ENCODE results near the gene CAB39.

The CAB39 gene

DNA sequence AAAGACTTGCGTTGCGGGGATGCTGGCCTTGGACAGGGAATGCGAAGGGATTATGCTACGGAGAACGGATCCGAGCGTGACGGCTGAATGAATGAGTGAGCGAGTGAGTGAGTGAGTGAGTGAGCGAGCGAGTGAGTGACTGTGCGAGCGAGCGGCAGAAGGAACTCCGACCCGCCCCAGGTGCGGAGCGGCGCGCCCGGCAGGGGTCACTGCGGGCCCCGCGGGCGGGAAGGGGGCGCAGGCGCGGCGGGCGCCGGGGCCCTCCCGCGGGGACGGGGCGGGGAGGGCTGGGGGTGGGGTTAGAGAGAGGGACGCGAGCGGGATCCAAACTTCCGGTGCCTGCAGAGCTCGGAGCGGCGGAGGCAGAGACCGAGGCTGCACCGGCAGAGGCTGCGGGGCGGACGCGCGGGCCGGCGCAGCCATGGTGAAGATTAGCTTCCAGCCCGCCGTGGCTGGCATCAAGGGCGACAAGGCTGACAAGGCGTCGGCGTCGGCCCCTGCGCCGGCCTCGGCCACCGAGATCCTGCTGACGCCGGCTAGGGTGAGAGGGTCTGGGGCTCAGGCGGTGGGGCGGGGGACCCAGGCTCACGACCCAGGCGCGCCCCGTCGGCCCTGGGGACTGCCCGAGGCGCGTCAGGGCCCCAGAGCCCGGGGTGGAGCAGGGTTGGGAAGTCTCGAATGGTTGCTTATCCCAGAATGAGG is 152.1 kb downstream of the CAB39 start, which contains the start of gene ITM2C:
Gene ITM2C, plus strand, starts transcription at position 338 of the 702 bp plus-strand sequence. Its CDS starts 84 bp downstream, at position 422.
- DNase-seq, result peak; percentile 81

DNA sequence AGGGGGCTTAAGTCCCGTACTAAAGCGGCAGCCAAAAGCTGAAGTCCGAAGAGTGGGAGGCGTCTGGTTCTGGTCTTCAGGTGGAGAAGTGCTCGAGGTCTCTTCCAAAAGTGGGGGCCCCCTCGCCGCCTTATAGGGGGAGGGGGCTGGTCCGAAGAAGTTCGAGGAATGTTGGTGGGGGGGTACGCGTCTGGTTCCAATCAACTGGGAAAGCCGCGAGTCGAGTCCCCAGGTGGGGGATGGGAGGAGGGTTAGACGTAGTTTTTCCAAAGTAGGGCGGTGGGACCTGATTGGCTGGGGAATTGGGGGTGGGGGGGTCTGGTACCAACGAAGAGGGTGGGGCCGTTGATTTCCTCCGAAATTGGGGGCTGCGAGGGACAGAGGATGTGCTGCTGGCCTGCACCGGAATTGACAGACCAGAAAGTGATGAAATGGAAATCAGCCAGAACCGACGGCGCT is 152.7 kb downstream of the CAB39 start:
- no peak for DNase-seq

DNA sequence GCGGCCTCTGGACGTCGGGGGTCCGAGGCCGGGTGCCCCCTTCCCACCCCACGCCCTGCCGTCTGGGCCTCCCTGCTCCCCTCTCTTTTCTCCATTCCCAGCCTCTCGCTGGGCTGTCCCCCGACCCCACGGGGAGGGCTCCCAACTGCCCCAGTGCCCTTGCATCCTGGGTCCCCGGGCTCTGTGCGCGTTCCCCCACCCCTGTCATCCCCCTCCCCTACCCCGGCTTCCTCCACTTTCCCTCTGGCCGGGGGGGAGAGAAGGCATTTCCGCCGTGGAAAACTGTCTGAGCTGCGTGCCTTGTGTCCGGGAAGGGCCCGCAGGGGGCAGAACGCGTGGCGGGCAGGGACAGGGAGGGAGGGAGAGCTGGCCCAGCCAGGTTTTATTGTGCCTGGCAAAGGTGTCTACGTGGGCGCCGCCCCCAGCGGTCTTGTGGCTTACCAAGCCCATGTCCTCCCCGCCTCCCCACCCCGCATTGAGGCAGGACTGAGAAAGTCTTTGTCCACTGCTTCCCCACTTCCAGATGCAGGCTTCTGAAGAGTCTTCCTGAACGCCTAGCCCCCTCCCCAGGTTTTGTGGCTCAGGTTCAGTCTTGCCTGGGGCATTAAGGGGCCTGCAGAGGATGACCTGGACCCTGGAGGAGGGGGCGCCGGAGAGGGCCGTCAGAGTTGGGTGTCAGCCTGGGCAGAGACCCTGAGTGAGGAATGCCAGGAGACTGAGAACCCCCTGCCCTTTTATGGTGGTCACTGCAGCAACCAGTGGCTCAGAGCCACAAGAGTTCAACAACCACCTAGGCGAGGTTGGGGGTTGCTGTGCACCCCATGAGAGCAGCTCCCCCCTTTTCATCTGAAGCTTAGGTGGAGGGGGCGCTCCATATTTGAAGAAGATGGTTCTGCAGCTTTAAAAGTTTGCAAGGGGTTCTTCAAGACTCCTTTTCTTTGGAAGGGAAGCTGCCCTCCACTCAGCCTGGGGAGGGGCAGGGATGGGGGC is 153.4 kb downstream of the CAB39 start:
- no peak for DNase-seq

DNA sequence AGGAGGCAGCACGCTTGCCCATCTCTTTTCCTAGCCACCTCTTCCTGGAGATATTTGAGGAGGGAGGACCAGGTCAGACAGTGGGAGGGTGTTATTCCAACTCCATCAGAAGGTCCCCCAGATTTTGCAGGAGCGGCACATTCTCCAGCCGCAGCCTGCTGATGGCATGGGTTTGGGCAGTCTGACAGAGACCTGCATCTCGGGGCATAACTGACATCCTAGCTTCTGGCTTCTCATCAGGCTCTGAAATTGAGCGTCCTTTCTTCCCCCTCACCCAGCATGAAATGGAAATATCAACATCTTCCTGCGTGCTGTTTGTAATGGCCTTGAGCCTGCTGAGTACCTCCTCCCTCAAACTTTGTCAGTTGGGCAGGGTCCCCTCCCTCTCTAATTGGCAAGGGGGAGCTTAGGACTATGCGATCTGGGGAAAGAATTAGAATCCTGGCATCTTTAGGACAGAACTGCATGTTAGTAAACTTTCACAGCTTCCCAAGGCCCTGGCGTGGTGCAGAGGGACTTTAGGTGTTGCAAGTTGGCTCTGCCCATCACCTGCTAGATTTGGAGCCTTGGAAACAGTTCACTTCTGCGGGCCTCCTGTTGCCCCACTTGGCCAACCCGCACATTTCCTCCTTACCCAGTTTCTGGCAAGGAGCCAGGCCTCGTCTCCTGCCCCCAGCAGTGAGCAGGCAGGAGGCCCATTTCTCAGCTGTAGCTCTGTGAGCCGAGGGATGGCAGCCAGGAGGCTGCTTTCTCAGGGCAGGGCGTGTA is 154.3 kb downstream of the CAB39 start:
- peak; percentile 66 for DNase-seq

DNA sequence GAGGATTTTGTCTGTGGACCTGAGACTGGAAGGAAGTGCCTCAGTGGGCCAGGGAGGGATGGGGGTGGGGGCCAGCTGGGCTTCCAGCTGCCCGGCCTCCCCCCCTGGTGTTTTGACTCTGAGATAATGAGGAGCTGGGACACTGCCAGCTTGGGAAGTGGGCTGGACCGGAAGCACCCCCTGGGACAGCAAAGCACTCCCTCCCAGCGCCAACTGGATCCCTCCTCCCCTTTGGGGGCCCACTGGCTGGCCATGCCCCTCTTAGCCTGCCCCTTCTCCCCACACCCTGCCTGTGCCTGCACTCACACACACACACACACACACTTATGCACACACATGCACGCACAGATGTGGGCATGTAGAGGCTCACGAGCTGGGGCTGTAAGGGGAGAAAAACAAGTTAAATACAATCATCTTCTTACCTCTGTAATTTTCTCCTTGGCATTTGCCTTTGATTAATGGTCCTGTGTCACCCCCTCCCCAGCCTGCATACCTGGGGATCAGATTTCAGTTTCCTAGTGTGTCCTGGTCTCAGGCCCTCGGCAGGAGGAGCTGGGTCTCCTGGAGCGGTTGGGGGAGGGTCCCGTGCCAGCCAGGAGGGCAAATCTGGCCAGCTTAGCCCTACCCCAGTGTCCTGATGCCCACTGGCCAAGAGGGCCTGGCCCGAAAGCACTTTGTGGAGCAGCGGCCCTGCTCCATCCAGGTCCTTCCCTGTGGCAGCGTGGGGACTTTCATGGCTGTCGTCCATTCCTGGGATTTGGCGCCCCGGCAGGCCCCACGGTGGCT is 155.7 kb downstream of the CAB39 start:
- no peak for DNase-seq

DNA sequence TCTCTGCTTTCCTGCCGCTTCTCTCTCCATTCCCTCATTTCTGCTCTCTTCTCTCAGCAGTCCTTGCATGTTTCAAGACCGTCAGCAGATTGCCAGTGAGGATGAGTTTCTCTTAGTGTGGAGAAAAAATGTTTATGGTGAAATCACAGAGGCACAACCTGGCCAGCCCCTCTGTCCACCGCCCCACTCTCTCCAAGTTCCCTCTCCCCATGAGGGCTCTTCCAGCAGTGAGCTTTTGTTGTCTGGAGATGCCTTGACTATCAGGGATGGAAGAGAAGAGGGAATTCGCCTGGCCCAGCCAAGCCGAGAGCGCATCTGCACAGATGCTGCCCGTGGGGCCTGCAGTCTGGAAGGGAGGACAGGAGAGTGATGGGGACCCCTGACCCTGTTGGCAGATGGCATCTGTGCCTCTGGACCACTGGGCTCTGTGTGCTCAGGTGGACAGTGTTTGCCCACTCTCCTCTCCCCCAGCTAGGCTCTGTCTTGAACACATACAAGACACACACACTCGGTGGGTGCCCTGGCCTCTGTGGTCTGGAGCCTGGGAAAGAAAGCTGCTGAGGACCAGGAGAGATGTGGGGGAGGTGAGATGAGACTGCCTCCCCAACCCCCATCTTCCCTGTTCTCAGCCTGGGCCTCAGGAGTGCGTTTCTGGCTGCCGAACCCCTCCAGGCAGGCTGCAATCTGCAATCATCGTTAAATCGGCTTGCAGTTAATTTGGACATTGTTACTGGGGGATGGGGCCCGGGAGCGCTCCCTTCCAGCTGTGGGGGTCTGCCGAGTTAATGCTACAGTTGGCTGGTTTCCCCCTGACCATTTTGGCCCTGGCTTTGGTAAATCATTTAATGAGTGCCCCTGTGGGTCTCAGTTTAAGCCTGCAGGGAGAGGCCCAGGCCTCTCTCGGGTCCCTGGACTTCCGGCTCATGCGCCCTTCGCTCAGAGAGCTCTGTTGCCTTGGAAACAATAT is 156.6 kb downstream of the CAB39 start:
- no peak for DNase-seq

DNA sequence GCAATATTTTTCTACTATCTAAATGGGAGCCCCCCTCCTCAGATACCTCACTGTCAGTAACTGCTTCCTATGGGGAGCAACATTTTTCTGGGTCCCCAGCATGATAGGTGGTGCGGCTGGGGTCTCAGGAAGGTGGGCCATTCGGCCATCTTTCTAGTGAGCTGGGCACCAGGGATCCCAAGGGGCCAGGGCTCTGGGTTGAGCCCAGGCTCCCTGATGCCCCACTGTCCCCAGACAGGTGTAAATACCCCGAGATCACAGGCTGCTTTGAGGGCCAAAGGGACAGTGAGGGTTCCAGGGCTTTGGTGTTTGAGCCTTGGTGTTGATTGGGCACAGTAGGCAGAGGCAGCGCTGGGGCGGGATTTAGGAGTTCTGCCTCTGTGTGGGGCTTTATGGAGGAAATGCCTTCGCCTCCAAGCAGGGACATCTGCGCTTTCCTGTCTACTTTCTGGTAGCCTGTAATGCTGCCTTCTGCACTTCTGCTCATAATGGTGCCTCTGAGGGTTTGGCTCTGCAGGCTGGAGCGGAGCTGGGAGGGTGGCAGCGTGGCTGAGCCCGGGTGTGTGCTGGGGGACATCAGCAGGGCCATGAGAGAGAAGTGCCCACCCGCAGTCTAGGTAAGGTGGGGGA is 157.4 kb downstream of the CAB39 start:
- DNase-seq, result no peak

All from activated CD4-positive, alpha-beta T cell treated with anti-CD3 and anti-CD28 coated beads, Interleukin-10, Interleukin-2, amounts not matched to agents 100 ng/mL and 50 ng/mL, durations not matched to agents 16 hours and 8 hours (primary cell).